ENCODE results near the gene DLGAP1.
"Not testable (repeated sequence)": the region's sequence is repeated elsewhere in the genome, so short reads cannot be mapped to it uniquely, and the experiment has no call there.

DLGAP1 gene

GRCh38 chr18:3624546-3624934, 830.6 kb downstream of the DLGAP1 start:
- no peak for DNase-seq (ENCODE audit: low spot score)

GRCh38 chr18:3623769-3624545, 831.1 kb downstream of the DLGAP1 start:
- peak; percentile 84 for DNase-seq (ENCODE audit: low spot score)

- DNase-seq (ENCODE audit: low spot score) = no peak
These were observed 834.7 kb downstream of the DLGAP1 start for GRCh38 chr18:3620146-3621119.

GRCh38 chr18:3619746-3620145, 835.4 kb downstream of the DLGAP1 start:
- DNase-seq (ENCODE audit: low spot score) = no peak

- no peak for DNase-seq (ENCODE audit: low spot score)
These were observed 835.9 kb downstream of the DLGAP1 start for GRCh38 chr18:3619222-3619621.

- DNase-seq (ENCODE audit: low spot score) = no peak
These were observed 838.4 kb downstream of the DLGAP1 start for GRCh38 chr18:3616744-3617143.

GRCh38 chr18:3616142-3616541, 839.0 kb downstream of the DLGAP1 start:
- no peak for DNase-seq (ENCODE audit: low spot score)

- no peak for DNase-seq (ENCODE audit: low spot score)
These were observed 839.6 kb downstream of the DLGAP1 start for GRCh38 chr18:3615374-3615985.

- DNase-seq (ENCODE audit: low spot score) = no peak
These were observed 842.8 kb downstream of the DLGAP1 start for GRCh38 chr18:3612315-3612714.

GRCh38 chr18:3611313-3612090, 843.6 kb downstream of the DLGAP1 start:
- DNase-seq (ENCODE audit: low spot score) = peak; percentile 32

GRCh38 chr18:3610813-3611212, 844.3 kb downstream of the DLGAP1 start:
- DNase-seq (ENCODE audit: low spot score) = no peak

GRCh38 chr18:3610188-3610708, 844.9 kb downstream of the DLGAP1 start:
- no peak for DNase-seq (ENCODE audit: low spot score)

- DNase-seq (ENCODE audit: low spot score) = no peak
These were observed 846.6 kb downstream of the DLGAP1 start for GRCh38 chr18:3608488-3608887.

GRCh38 chr18:3608099-3608453, 847.0 kb downstream of the DLGAP1 start:
- not testable (repeated sequence) for DNase-seq (ENCODE audit: low spot score)

- no peak for DNase-seq (ENCODE audit: low spot score)
These were observed 847.6 kb downstream of the DLGAP1 start for GRCh38 chr18:3607309-3608098.

- not testable (repeated sequence) for DNase-seq (ENCODE audit: low spot score)
These were observed 848.2 kb downstream of the DLGAP1 start for GRCh38 chr18:3606863-3607262.

- peak; percentile 47 for DNase-seq (ENCODE audit: low spot score)
These were observed 849.1 kb downstream of the DLGAP1 start for GRCh38 chr18:3605954-3606443.

GRCh38 chr18:3605486-3605952, 849.6 kb downstream of the DLGAP1 start:
- no peak for DNase-seq (ENCODE audit: low spot score)

- DNase-seq (ENCODE audit: low spot score) = peak; percentile 55
These were observed 850.4 kb downstream of the DLGAP1 start for GRCh38 chr18:3604498-3605408.

GRCh38 chr18:3604235-3604497, 850.9 kb downstream of the DLGAP1 start:
- no peak for DNase-seq (ENCODE audit: low spot score)
